ELF-1 (cell line): ENCODE results near the gene ADAT3.

ENCODE experiments used
- DNase-seq: peaks from one replicate; pipeline ENCODE4 v3.0.0-alpha.2; 2016; ENCODE audit warnings: low read depth, low spot score

Gene ADAT3

GRCh38 chr19:1912760-1913505 is 7.7 kb downstream of the ADAT3 start:
- no peak for DNase-seq

GRCh38 chr19:1913781-1914577 is 8.8 kb downstream of the ADAT3 start:
- DNase-seq, result no peak

GRCh38 chr19:1914826-1915341 is 9.7 kb downstream of the ADAT3 start:
- no peak for DNase-seq

GRCh38 chr19:1917146-1917545 is 11.9 kb downstream of the ADAT3 start:
- DNase-seq, result no peak

- no peak for DNase-seq
Observed at GRCh38 chr19:1917926-1918325, 12.7 kb downstream of the ADAT3 start.

- no peak for DNase-seq
Observed at GRCh38 chr19:1918975-1919374, 13.8 kb downstream of the ADAT3 start.

GRCh38 chr19:1920644-1921043 is 15.4 kb downstream of the ADAT3 start:
- no peak for DNase-seq

GRCh38 chr19:1921326-1921725 is 16.1 kb downstream of the ADAT3 start:
- no peak for DNase-seq

- DNase-seq, result no peak
Observed at GRCh38 chr19:1921825-1922224, 16.6 kb downstream of the ADAT3 start.

- no peak for DNase-seq
Observed at GRCh38 chr19:1922803-1923202, 17.6 kb downstream of the ADAT3 start.

- DNase-seq, result no peak
Observed at GRCh38 chr19:1923319-1923718, 18.1 kb downstream of the ADAT3 start.

GRCh38 chr19:1924320-1924961 is 19.2 kb downstream of the ADAT3 start:
- DNase-seq, result no peak

GRCh38 chr19:1925544-1925943 is 20.3 kb downstream of the ADAT3 start:
- no peak for DNase-seq

GRCh38 chr19:1929021-1929742 is 24.0 kb downstream of the ADAT3 start:
- peak; percentile 87 for DNase-seq

- no peak for DNase-seq
Observed at GRCh38 chr19:1931445-1931844, 26.2 kb downstream of the ADAT3 start.

GRCh38 chr19:1932395-1932794 is 27.2 kb downstream of the ADAT3 start:
- DNase-seq, result no peak

GRCh38 chr19:1933244-1933643 is 28.0 kb downstream of the ADAT3 start:
- no peak for DNase-seq

GRCh38 chr19:1933942-1934341 is 28.7 kb downstream of the ADAT3 start:
- DNase-seq, result no peak

GRCh38 chr19:1935484-1936208 is 30.4 kb downstream of the ADAT3 start:
- peak; percentile 33 for DNase-seq

GRCh38 chr19:1936430-1936829 is 31.2 kb downstream of the ADAT3 start:
- DNase-seq, result no peak
